HepG2 (cell line): Measurements from ENCODE around the gene ARHGAP45. TPM values are rescaled to one million over a fixed set of nuclear protein-coding genes. Genes with fewer than 3 reads are reported as not detected.

Experiments
- AKAP8 ChIP-seq: sonication (generic); formaldehyde crosslinking; IDR thresholded peaks from 2 replicates; pipeline ENCODE4 v1.5.1; 2020; ENCODE audit warnings: mild to moderate bottlenecking, missing genetic modification reagents
- CREBL2 ChIP-seq: sonication (generic); formaldehyde crosslinking; IDR thresholded peaks from 2 replicates; pipeline ENCODE4 v1.8.1; 2023; ENCODE audit warnings: missing genetic modification reagents, mild to moderate bottlenecking, borderline replicate concordance
- GFI1 ChIP-seq: sonication (generic); formaldehyde crosslinking; IDR thresholded peaks from 2 replicates; pipeline ENCODE4 v1.5.0; 2020; ENCODE audit warnings: missing genetic modification reagents, mild to moderate bottlenecking, borderline replicate concordance
- GZF1 ChIP-seq: sonication (generic); formaldehyde crosslinking; IDR thresholded peaks from 2 replicates; pipeline ENCODE4 v1.5.1; 2020; ENCODE audit warnings: mild to moderate bottlenecking, missing genetic modification reagents
- KIAA2018 ChIP-seq: sonication (generic); formaldehyde crosslinking; IDR thresholded peaks from 2 replicates; pipeline ENCODE4 v1.5.0; 2020; ENCODE audit warnings: mild to moderate bottlenecking, missing genetic modification reagents, borderline replicate concordance
- SMARCE1 ChIP-seq: fragments of 450-650 bp; IDR thresholded peaks from 2 replicates; pipeline ENCODE4 v1.6.1; 2017; ENCODE audit warnings: borderline replicate concordance
- TBX3 ChIP-seq: fragments of 450-650 bp; IDR thresholded peaks from 2 replicates; pipeline ENCODE4 v1.6.1; 2017; ENCODE audit warnings: antibody characterized with exemption, mild to moderate bottlenecking, inconsistent platforms, borderline replicate concordance
- XRCC5 ChIP-seq: fragments of 200-400 bp; formaldehyde crosslinking; optimal IDR thresholded peaks from 2 replicates; pipeline ENCODE3; 2017; ENCODE audit warnings: mild to moderate bottlenecking, low read length
- ZBTB2 ChIP-seq: sonication (generic); formaldehyde crosslinking; IDR thresholded peaks from 2 replicates; pipeline ENCODE4 v1.8.0; 2022; ENCODE audit warnings: low read depth, missing genetic modification reagents
- ZBTB25 ChIP-seq: IDR thresholded peaks from 2 replicates; pipeline ENCODE4 v1.6.1; 2018; ENCODE audit warnings: missing genetic modification reagents
- ZFP1 ChIP-seq: IDR thresholded peaks from 2 replicates; pipeline ENCODE4 v1.6.1; 2016
- ZFP36 ChIP-seq: fragments of 150-350 bp; IDR thresholded peaks from 2 replicates; pipeline ENCODE4 v1.6.1; 2018; ENCODE audit warnings: borderline replicate concordance, low read length, low read depth; ENCODE audit not compliant: partially characterized antibody
- ZNF101 ChIP-seq: sonication (generic); formaldehyde crosslinking; IDR thresholded peaks from 2 replicates; pipeline ENCODE4 v1.4.0; 2020; ENCODE audit warnings: mild to moderate bottlenecking, low read depth, missing genetic modification reagents, borderline replicate concordance
- ZNF224 ChIP-seq: sonication (generic); formaldehyde crosslinking; IDR thresholded peaks from 2 replicates; pipeline ENCODE4 v1.5.0; 2020; ENCODE audit warnings: mild to moderate bottlenecking, missing genetic modification reagents
- ZNF292 ChIP-seq: sonication (generic); formaldehyde crosslinking; IDR thresholded peaks from 2 replicates; pipeline ENCODE4 v1.8.1; 2022; ENCODE audit warnings: mild to moderate bottlenecking, low read depth, missing genetic modification reagents, borderline replicate concordance
- ZNF335 ChIP-seq: sonication (generic); formaldehyde crosslinking; IDR thresholded peaks from 2 replicates; pipeline ENCODE4 v1.4.0; 2020; ENCODE audit warnings: missing genetic modification reagents
- ZNF431 ChIP-seq: sonication (generic); formaldehyde crosslinking; IDR thresholded peaks from 2 replicates; pipeline ENCODE4 v1.9.0; 2022; ENCODE audit warnings: missing genetic modification reagents, low read depth, mild to moderate bottlenecking, borderline replicate concordance
- ZNF841 ChIP-seq: sonication (generic); formaldehyde crosslinking; IDR thresholded peaks from 2 replicates; pipeline ENCODE4 v1.8.1; 2023; ENCODE audit warnings: missing genetic modification reagents, borderline replicate concordance
- polyA plus RNA-seq, 8 experiments: library from polyadenylated mRNA; depleted of rRNA in 3 of 8; stranded (reverse) in 7 of 8; unstranded in 1 of 8; fragments of >200 nt; fragmentation: Illumina TruSeq in 4 of 8; extraction: Trizol in 4 of 8; gene quantifications; 2 replicates each; pipeline versions ENCODE4 v1.2.1 to v1.2.3, GENCODE V29; 2011 to 2016; ENCODE audit warnings: low read depth in 4 of 8, missing spikeins in 1 of 8, mixed read lengths in 1 of 8; ENCODE audit not compliant: insufficient read depth in 1 of 8
- total RNA-seq, 5 experiments: library from RNA; depleted of rRNA; stranded (reverse); fragments of >200 nt; fragmentation: Illumina TruSeq; extraction: Trizol; gene quantifications; 2 replicates each; pipeline ENCODE4 v1.2.3, GENCODE V29; 2016; ENCODE audit warnings: low read depth in 1 of 5

ARHGAP45 gene
- total and polyA plus RNA-seq, 2 of the 13 experiments (the other 11 are each of a cell fraction or from before 2014, with no cell fraction given) = 0.84 to 32.0 TPM

GRCh38 chr19:1098177-1099051 lies 31.4 kb downstream of the ARHGAP45 start (continued):
- TF ChIP-seq KIAA2018 (no peak), ZNF841 (CRISPR knock-in tag) (no peak), ZBTB2 (CRISPR knock-in tag) (0 out of 2 replicates have a peak, but pooled peaks have one; percentile 20), GZF1 (CRISPR knock-in tag) (0 out of 2 replicates have a peak, but pooled peaks have one; percentile 32), XRCC5 (peak; percentile 55), ZFP36 (peak; percentile 92), AKAP8 (CRISPR knock-in tag) (0 out of 2 replicates have a peak, but pooled peaks have one; percentile 41), GFI1 (CRISPR knock-in tag) (peak; percentile 69; the same call in 1 of the 2 replicates), ZBTB25 (CRISPR knock-in tag) (no peak), ZNF292 (CRISPR knock-in tag) (no peak; the same call in 1 of the 2 replicates), CREBL2 (CRISPR knock-in tag) (no peak), SMARCE1 (no peak), ZNF101 (CRISPR knock-in tag) (no peak), ZNF335 (CRISPR knock-in tag) (peak; percentile 60; the same call in 1 of the 2 replicates), ZFP1 (CRISPR knock-in tag) (no peak), ZNF224 (CRISPR knock-in tag) (no peak), TBX3 (no peak), ZNF431 (CRISPR knock-in tag) (peak; percentile 67; the same call in 1 of the 2 replicates)
